ENCODE results near the gene HMGXB3.
"Not testable (repeated sequence)": the region's sequence is repeated elsewhere in the genome, so short reads cannot be mapped to it uniquely, and the experiment has no call there.

The HMGXB3 gene

GRCh38 chr5:150022681-150023080, 22.1 kb downstream of the HMGXB3 start:
- H3K4me3 ChIP-seq (ENCODE audit: low read length), result no peak overlapping the region
- no peak for TF ChIP-seq ZNF274 (IDR thresholded peaks at IDR 0.05; ENCODE audit: low read depth, low read length)

- no peak for TF ChIP-seq ZNF274 (IDR thresholded peaks at IDR 0.05; ENCODE audit: low read depth, low read length)
- no peak overlapping the region for H3K4me3 ChIP-seq (ENCODE audit: low read length)
Observed at GRCh38 chr5:150023136-150023535, 22.6 kb downstream of the HMGXB3 start.

- H3K4me3 ChIP-seq (ENCODE audit: low read length), result no peak overlapping the region
- no peak for TF ChIP-seq ZNF274 (IDR thresholded peaks at IDR 0.05; ENCODE audit: low read depth, low read length)
Observed at GRCh38 chr5:150024346-150024984, 23.9 kb downstream of the HMGXB3 start.

GRCh38 chr5:150026682-150027172, 26.2 kb downstream of the HMGXB3 start:
- H3K4me3 ChIP-seq (ENCODE audit: low read length), result no peak overlapping the region
- no peak for TF ChIP-seq ZNF274 (IDR thresholded peaks at IDR 0.05; ENCODE audit: low read depth, low read length)

- not testable (repeated sequence) for H3K4me3 ChIP-seq (ENCODE audit: low read length)
Observed at GRCh38 chr5:150028047-150028446, 27.5 kb downstream of the HMGXB3 start.

GRCh38 chr5:150033334-150033733, 32.8 kb downstream of the HMGXB3 start:
- H3K4me3 ChIP-seq (ENCODE audit: low read length), result no peak overlapping the region
- no peak for TF ChIP-seq ZNF274 (IDR thresholded peaks at IDR 0.05; ENCODE audit: low read depth, low read length)

- no peak for TF ChIP-seq ZNF274 (IDR thresholded peaks at IDR 0.05; ENCODE audit: low read depth, low read length)
Observed at GRCh38 chr5:150034662-150035061, 34.1 kb downstream of the HMGXB3 start.

GRCh38 chr5:150035139-150035895, 34.8 kb downstream of the HMGXB3 start:
- no peak for TF ChIP-seq ZNF274 (IDR thresholded peaks at IDR 0.05; ENCODE audit: low read depth, low read length)
- H3K4me3 ChIP-seq (ENCODE audit: low read length), result no peak overlapping the region

More at GRCh38 chr5:150034662-150035061, 34.1 kb downstream of the HMGXB3 start:
- H3K4me3 ChIP-seq (ENCODE audit: low read length), result no peak overlapping the region

GRCh38 chr5:150036513-150036912, 36.0 kb downstream of the HMGXB3 start:
- H3K4me3 ChIP-seq (ENCODE audit: low read length), result no peak overlapping the region
- no peak for TF ChIP-seq ZNF274 (IDR thresholded peaks at IDR 0.05; ENCODE audit: low read depth, low read length)

- H3K4me3 ChIP-seq (ENCODE audit: low read length), result no peak overlapping the region
- TF ChIP-seq ZNF274 (IDR thresholded peaks at IDR 0.05; ENCODE audit: low read depth, low read length), result no peak
Observed at GRCh38 chr5:150038547-150038946, 38.0 kb downstream of the HMGXB3 start.

GRCh38 chr5:150042459-150042858, 41.9 kb downstream of the HMGXB3 start:
- H3K4me3 ChIP-seq (ENCODE audit: low read length), result no peak overlapping the region

GRCh38 chr5:150043657-150044328, 43.3 kb downstream of the HMGXB3 start:
- no peak overlapping the region for H3K4me3 ChIP-seq (ENCODE audit: low read length)
- no peak for TF ChIP-seq ZNF274 (IDR thresholded peaks at IDR 0.05; ENCODE audit: low read depth, low read length)

More at GRCh38 chr5:150042459-150042858, 41.9 kb downstream of the HMGXB3 start:
- no peak for TF ChIP-seq ZNF274 (IDR thresholded peaks at IDR 0.05; ENCODE audit: low read depth, low read length)

- TF ChIP-seq ZNF274 (IDR thresholded peaks at IDR 0.05; ENCODE audit: low read depth, low read length), result no peak
- H3K4me3 ChIP-seq (ENCODE audit: low read length), result no peak overlapping the region
Observed at GRCh38 chr5:150044329-150044681, 43.8 kb downstream of the HMGXB3 start.

- TF ChIP-seq ZNF274 (IDR thresholded peaks at IDR 0.05; ENCODE audit: low read depth, low read length), result no peak
- no peak overlapping the region for H3K4me3 ChIP-seq (ENCODE audit: low read length)
Observed at GRCh38 chr5:150044712-150045111, 44.2 kb downstream of the HMGXB3 start.

- TF ChIP-seq ZNF274 (IDR thresholded peaks at IDR 0.05; ENCODE audit: low read depth, low read length), result no peak
- no peak overlapping the region for H3K4me3 ChIP-seq (ENCODE audit: low read length)
Observed at GRCh38 chr5:150045549-150045948, 45.0 kb downstream of the HMGXB3 start.
